Measurements from ENCODE around the gene RTF1.

The RTF1 gene

DNA sequence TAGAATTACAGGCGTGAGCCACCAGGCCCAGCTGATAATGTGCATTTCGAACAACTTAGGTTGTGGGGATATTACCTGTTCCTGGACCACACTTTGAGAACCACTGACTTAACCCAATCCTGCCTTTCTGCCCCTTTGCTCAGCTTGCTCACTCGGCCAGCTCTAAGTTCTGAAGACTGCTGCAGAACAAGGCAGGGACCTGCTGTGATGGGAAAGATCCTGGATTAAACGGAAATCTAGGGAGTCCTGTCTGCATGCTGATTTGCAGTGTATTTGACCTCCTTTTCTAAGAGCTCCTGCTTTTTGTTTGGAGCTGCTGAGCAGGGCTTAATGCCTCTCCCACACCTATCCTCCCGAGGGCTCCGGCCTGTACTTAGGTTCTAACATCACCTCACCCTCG, 93.8 kb downstream of the RTF1 start:
- no peak for DNase-seq

DNA sequence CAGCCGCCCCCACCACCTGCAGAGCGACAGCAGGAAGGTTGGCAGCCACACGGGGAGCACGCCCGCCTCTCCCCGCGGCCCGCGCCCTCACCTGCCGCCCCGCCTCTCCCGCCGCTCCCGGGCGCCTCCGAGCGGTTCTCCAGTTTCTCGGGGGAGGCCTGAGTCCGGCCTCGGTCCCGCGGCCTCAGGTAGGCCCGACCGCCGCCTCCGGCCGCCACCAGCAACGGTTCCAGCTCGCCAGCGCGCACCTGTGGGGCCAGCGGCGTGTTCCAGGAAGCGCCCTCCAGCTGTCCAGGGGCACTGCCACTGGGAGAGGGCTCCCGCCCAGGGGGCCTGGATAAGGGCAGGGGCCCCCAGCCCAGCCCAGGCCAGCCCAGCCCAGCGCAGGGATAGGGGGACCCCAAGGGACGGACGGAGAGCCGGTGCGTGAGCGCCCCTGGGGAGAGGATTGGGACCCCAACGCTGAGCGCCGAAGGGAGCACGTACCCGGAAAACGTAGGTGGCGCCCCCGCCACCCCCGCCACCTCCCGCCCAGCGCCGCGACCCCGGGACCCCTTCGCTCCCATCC, 94.5 kb downstream of the RTF1 start:
- DNase-seq, result no peak

GRCh38 chr15:41511899-41512369, 95.0 kb downstream of the RTF1 start:
- DNase-seq, result no peak

- no peak for DNase-seq
These were observed 95.6 kb downstream of the RTF1 start for GRCh38 chr15:41512512-41512939.

- peak; percentile 23 for DNase-seq
These were observed 96.1 kb downstream of the RTF1 start for GRCh38 chr15:41512940-41513505.

GRCh38 chr15:41513506-41514227, 96.8 kb downstream of the RTF1 start, which contains the start of gene LTK:
LTK (minus strand) TSS chr15:41513827; CDS start chr15:41513709, 118 bp downstream.
- no peak for DNase-seq

DNA sequence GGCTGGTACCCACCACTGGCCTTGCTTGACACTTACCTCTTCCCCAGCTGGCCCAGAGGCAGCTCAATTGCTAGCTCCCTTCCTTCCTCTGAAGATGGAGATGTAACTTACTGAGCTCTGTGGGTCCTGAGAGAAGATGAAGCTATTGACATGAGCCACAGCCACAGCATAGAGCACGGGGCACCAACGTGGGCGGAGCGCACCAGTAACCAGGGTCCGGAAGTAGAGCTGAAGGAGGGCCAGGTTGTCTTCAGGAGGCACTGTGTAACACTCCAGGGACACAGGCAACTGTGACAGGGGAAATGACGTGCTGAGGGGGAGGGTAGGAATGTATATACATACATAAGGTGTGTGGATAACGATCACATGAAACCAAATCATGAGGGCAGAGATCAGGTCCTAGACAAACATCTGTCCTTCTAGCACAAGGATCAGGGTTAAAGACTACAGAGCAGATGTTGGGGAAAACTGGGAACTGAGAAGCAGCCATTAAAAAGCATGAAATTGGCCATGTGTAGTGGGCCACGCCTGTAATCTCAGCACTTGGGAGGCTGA, 101.1 kb downstream of the RTF1 start:
- DNase-seq, result no peak

GRCh38 chr15:41520636-41521035, 103.7 kb downstream of the RTF1 start:
- no peak for DNase-seq

GRCh38 chr15:41521614-41522013, 104.7 kb downstream of the RTF1 start:
- no peak for DNase-seq

DNA sequence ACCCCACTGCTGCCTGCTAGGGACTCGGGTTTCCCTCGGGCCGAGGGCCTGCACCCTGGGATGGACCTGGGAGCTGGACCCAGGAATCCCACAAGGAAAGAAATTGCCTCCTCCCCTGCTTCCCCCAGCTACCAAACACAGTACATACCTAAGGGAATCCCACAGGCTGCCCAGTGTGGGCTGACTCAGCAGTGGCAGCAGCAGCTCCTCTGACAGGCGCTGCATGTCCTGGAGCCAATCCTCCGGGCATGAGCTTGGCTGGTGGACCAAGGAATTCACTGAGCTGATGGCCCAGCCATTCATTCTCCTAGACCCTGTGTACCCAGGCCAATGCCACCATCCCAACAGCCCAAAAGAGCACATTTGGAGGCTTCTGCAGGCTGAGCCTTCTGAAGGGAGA, 106.2 kb downstream of the RTF1 start:
- DNase-seq, result no peak

DNA sequence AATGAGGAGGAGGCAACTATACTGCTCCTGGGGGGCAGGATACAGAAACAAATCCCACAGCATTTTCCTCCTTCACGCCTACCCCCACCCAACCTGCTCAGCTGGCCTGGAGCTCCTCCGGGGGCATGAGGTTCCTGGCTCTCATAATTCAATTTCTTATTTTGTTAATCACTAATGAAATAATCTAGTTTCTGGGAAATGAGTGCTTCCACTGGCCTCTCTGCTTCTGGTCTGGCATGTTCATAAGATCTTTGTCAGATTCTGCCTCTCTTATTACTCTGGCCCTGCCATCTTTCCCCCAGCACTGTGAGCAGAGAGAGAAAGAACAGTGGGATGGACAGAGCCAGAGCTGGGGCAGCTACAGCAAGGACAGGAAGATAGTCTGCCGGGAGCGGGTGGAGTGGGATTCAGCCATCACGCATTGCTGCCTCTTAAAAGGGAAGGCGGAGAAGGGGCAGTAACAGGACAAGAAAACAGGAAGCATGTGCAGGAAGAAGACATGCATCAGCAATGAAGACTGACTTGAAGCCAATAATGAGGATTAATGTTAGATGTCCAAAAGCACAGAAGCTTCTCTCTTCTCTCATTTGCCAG, 113.6 kb downstream of the RTF1 start:
- DNase-seq, result no peak

Measured in NCI-H2171 (cell line).